Renal cortex interstitium (tissue), 11 donors: ENCODE measurements around the gene RASAL2. TPM values are rescaled to one million over a fixed set of nuclear protein-coding genes. Genes with fewer than 3 reads are reported as not detected.

Source experiments
- DNase-seq, 11 donors: peaks; one replicate each; pipeline ENCODE4 v3.0.0-alpha.2; 2013; ENCODE audit warnings: low read depth in 9 of 11, low spot score in 4 of 11; ENCODE audit errors: extremely low read depth in 1 of 11
- polyA plus RNA-seq, 3 donors: library from polyadenylated mRNA; unstranded; fragments of 120-200 nt; gene quantifications; one replicate each; pipeline ENCODE4 v1.2.1, GENCODE V29; 2013; ENCODE audit not compliant: insufficient read length in 3 of 3

RASAL2 gene
- polyA plus RNA-seq, 3 donors: 18.7 to 23.2 (median 19.6) TPM

GRCh38 chr1:178452013-178452412 is 358.1 kb downstream of the RASAL2 start:
- no peak for DNase-seq

- no peak for DNase-seq
These were observed 362.6 kb downstream of the RASAL2 start for GRCh38 chr1:178456472-178456871.

- DNase-seq: no peak
These were observed 363.7 kb downstream of the RASAL2 start for GRCh38 chr1:178457651-178458050.

- no peak for DNase-seq
These were observed 364.3 kb downstream of the RASAL2 start for GRCh38 chr1:178458203-178458602.

- no peak for DNase-seq
These were observed 367.2 kb downstream of the RASAL2 start for GRCh38 chr1:178461104-178461503.

- DNase-seq: no peak
These were observed 367.8 kb downstream of the RASAL2 start for GRCh38 chr1:178461701-178462100.

- DNase-seq: no peak
These were observed 370.2 kb downstream of the RASAL2 start for GRCh38 chr1:178464141-178464540.

- no peak for DNase-seq
These were observed 370.7 kb downstream of the RASAL2 start for GRCh38 chr1:178464566-178464965.

GRCh38 chr1:178465011-178465410 is 371.1 kb downstream of the RASAL2 start:
- no peak for DNase-seq

- no peak for DNase-seq
These were observed 373.9 kb downstream of the RASAL2 start for GRCh38 chr1:178467837-178468236.

- peak in 10 of 11 donors; percentile 20 to 73 (median 54) for DNase-seq
These were observed 376.6 kb downstream of the RASAL2 start for GRCh38 chr1:178470411-178470960.

- no peak for DNase-seq
These were observed 378.6 kb downstream of the RASAL2 start for GRCh38 chr1:178472531-178472930.

GRCh38 chr1:178477373-178477772 is 383.5 kb downstream of the RASAL2 start:
- DNase-seq: no peak

- DNase-seq: no peak
These were observed 383.9 kb downstream of the RASAL2 start for GRCh38 chr1:178477841-178478240.

- DNase-seq: no peak
These were observed 389.5 kb downstream of the RASAL2 start for GRCh38 chr1:178483251-178483957.

GRCh38 chr1:178484698-178485225 is 390.9 kb downstream of the RASAL2 start:
- DNase-seq: no peak

- no peak for DNase-seq
These were observed 391.7 kb downstream of the RASAL2 start for GRCh38 chr1:178485541-178485981.

- no peak for DNase-seq
These were observed 392.5 kb downstream of the RASAL2 start for GRCh38 chr1:178486100-178487069.

- DNase-seq: no peak
These were observed 393.2 kb downstream of the RASAL2 start for GRCh38 chr1:178487070-178487615.
